NCI-H345 treated with DMSO at 0.1 percent for 48 hours (cell line): Measurements from ENCODE around the gene MAPKBP1.
"Not testable (repeated sequence)": the region's sequence is repeated elsewhere in the genome, so short reads cannot be mapped to it uniquely, and the experiment has no call there.

Source experiments
- DNase-seq: peaks from one replicate; lab custom pipeline; 2025; ENCODE audit not compliant: unreplicated experiment; lab: John Stamatoyannopoulos, UW

Gene MAPKBP1

GRCh38 chr15:41825572-41826535 lies 51.6 kb downstream of the MAPKBP1 start:
- no peak for DNase-seq

GRCh38 chr15:41827290-41827879 lies 53.1 kb downstream of the MAPKBP1 start:
- no peak for DNase-seq

- DNase-seq, result peak; percentile 53
These were observed 53.9 kb downstream of the MAPKBP1 start, which contains the start of gene JMJD7 for GRCh38 chr15:41827880-41828806. JMJD7 (plus strand) TSS chr15:41828092; CDS start chr15:41828125, 33 bp downstream.

GRCh38 chr15:41828807-41829141 lies 54.5 kb downstream of the MAPKBP1 start:
- no peak for DNase-seq

- DNase-seq, result no peak
These were observed 55.8 kb downstream of the MAPKBP1 start for GRCh38 chr15:41829959-41830646.

GRCh38 chr15:41831291-41831690 lies 57.0 kb downstream of the MAPKBP1 start:
- DNase-seq, result not testable (repeated sequence)

GRCh38 chr15:41832208-41832607 lies 57.9 kb downstream of the MAPKBP1 start:
- DNase-seq, result no peak

GRCh38 chr15:41832875-41833274 lies 58.6 kb downstream of the MAPKBP1 start:
- DNase-seq, result peak; percentile 67

- no peak for DNase-seq
These were observed 59.8 kb downstream of the MAPKBP1 start for GRCh38 chr15:41834096-41834495.

- DNase-seq, result no peak
These were observed 61.8 kb downstream of the MAPKBP1 start for GRCh38 chr15:41836073-41836472.

GRCh38 chr15:41836713-41837454 lies 62.6 kb downstream of the MAPKBP1 start:
- no peak for DNase-seq

GRCh38 chr15:41838400-41838897 lies 64.2 kb downstream of the MAPKBP1 start, which contains the start of gene PLA2G4B:
PLA2G4B (plus strand) TSS chr15:41838847; CDS start chr15:41838914, 67 bp downstream.
- no peak for DNase-seq

GRCh38 chr15:41839781-41840491 lies 65.7 kb downstream of the MAPKBP1 start:
- DNase-seq, result no peak

- no peak for DNase-seq
These were observed 66.4 kb downstream of the MAPKBP1 start for GRCh38 chr15:41840673-41841072.

GRCh38 chr15:41841131-41841530 lies 66.8 kb downstream of the MAPKBP1 start:
- DNase-seq, result no peak

- DNase-seq, result no peak
These were observed 67.9 kb downstream of the MAPKBP1 start for GRCh38 chr15:41842229-41842628.

GRCh38 chr15:41843571-41843970 lies 69.3 kb downstream of the MAPKBP1 start:
- no peak for DNase-seq

GRCh38 chr15:41844814-41845213 lies 70.5 kb downstream of the MAPKBP1 start:
- no peak for DNase-seq

GRCh38 chr15:41847206-41847605 lies 72.9 kb downstream of the MAPKBP1 start:
- DNase-seq, result no peak
